ENCODE measurements around the gene FAM20A.

Gene FAM20A

GRCh38 chr17:68596411-68596945 lies 4.7 kb downstream of the FAM20A start:
- Histone ChIP-seq H3K36me3 (ENCODE audit: insufficient read depth, low read length) (no peaks in the 10 kb centered on the region), H3K4me2 (ENCODE audit: low read length) (no peak overlapping the region), H3K9me3 (replicated peaks; ENCODE audit: low read length) (no peaks in the 10 kb centered on the region), H3K27me3 (ENCODE audit: control insufficient read depth, insufficient read depth, low read length) (peaks cover 80% of the 10 kb centered on the region), H3K9ac (ENCODE audit: low read depth, low read length) (no peak overlapping the region), H3K4me3 (ENCODE audit: low read length) (no peak overlapping the region), H3K4me1 (ENCODE audit: control insufficient read depth, insufficient read depth, low read length) (peaks cover 10% of the 10 kb centered on the region)

- H3K9me3 ChIP-seq (replicated peaks; ENCODE audit: low read length): no peaks in the 10 kb centered on the region
- no peak overlapping the region for H3K4me3 ChIP-seq (ENCODE audit: low read length)
- H3K9ac ChIP-seq (ENCODE audit: low read depth, low read length): no peak overlapping the region
- H3K36me3 ChIP-seq (ENCODE audit: insufficient read depth, low read length): no peaks in the 10 kb centered on the region
- H3K4me1 ChIP-seq (ENCODE audit: control insufficient read depth, insufficient read depth, low read length): peaks cover 10% of the 10 kb centered on the region
- peaks cover 76% of the 10 kb centered on the region for H3K27me3 ChIP-seq (ENCODE audit: control insufficient read depth, insufficient read depth, low read length)
- H3K4me2 ChIP-seq (ENCODE audit: low read length): no peak overlapping the region
Observed at GRCh38 chr17:68595986-68596385, 5.2 kb downstream of the FAM20A start.

- Histone ChIP-seq H3K9ac (ENCODE audit: low read depth, low read length) (no peak overlapping the region), H3K4me3 (ENCODE audit: low read length) (no peak overlapping the region), H3K36me3 (ENCODE audit: insufficient read depth, low read length) (no peaks in the 10 kb centered on the region), H3K4me2 (ENCODE audit: low read length) (no peak overlapping the region), H3K9me3 (replicated peaks; ENCODE audit: low read length) (no peaks in the 10 kb centered on the region), H3K27me3 (ENCODE audit: control insufficient read depth, insufficient read depth, low read length) (peaks cover 71% of the 10 kb centered on the region), H3K4me1 (ENCODE audit: control insufficient read depth, insufficient read depth, low read length) (peaks cover 8% of the 10 kb centered on the region)
Observed at GRCh38 chr17:68595496-68595895, 5.7 kb downstream of the FAM20A start.

- H3K36me3 ChIP-seq (ENCODE audit: insufficient read depth, low read length): no peaks in the 10 kb centered on the region
- H3K4me1 ChIP-seq (ENCODE audit: control insufficient read depth, insufficient read depth, low read length): no peaks in the 10 kb centered on the region
- no peak overlapping the region for H3K4me3 ChIP-seq (ENCODE audit: low read length)
- no peak overlapping the region for H3K9ac ChIP-seq (ENCODE audit: low read depth, low read length)
- H3K9me3 ChIP-seq (replicated peaks; ENCODE audit: low read length): no peaks in the 10 kb centered on the region
- H3K27me3 ChIP-seq (ENCODE audit: control insufficient read depth, insufficient read depth, low read length): peaks cover 62% of the 10 kb centered on the region
- H3K4me2 ChIP-seq (ENCODE audit: low read length): no peak overlapping the region
Observed at GRCh38 chr17:68594552-68594951, 6.6 kb downstream of the FAM20A start.

- H3K4me2 ChIP-seq (ENCODE audit: low read length): no peak overlapping the region
- peaks cover 46% of the 10 kb centered on the region for H3K27me3 ChIP-seq (ENCODE audit: control insufficient read depth, insufficient read depth, low read length)
- no peak overlapping the region for H3K9ac ChIP-seq (ENCODE audit: low read depth, low read length)
- no peaks in the 10 kb centered on the region for H3K4me1 ChIP-seq (ENCODE audit: control insufficient read depth, insufficient read depth, low read length)
- no peaks in the 10 kb centered on the region for H3K9me3 ChIP-seq (replicated peaks; ENCODE audit: low read length)
- H3K4me3 ChIP-seq (ENCODE audit: low read length): no peak overlapping the region
- no peaks in the 10 kb centered on the region for H3K36me3 ChIP-seq (ENCODE audit: insufficient read depth, low read length)
Observed at GRCh38 chr17:68592682-68593641, 8.2 kb downstream of the FAM20A start.

GRCh38 chr17:68592009-68592408 lies 9.2 kb downstream of the FAM20A start:
- Histone ChIP-seq H3K9ac (ENCODE audit: low read depth, low read length) (no peak overlapping the region), H3K4me2 (ENCODE audit: low read length) (no peak overlapping the region), H3K9me3 (replicated peaks; ENCODE audit: low read length) (no peaks in the 10 kb centered on the region), H3K36me3 (ENCODE audit: insufficient read depth, low read length) (no peaks in the 10 kb centered on the region), H3K27me3 (ENCODE audit: control insufficient read depth, insufficient read depth, low read length) (peaks cover 44% of the 10 kb centered on the region), H3K4me1 (ENCODE audit: control insufficient read depth, insufficient read depth, low read length) (no peaks in the 10 kb centered on the region), H3K4me3 (ENCODE audit: low read length) (no peak overlapping the region)

GRCh38 chr17:68591583-68591982 lies 9.6 kb downstream of the FAM20A start:
- Histone ChIP-seq H3K36me3 (ENCODE audit: insufficient read depth, low read length) (no peaks in the 10 kb centered on the region), H3K4me3 (ENCODE audit: low read length) (no peak overlapping the region), H3K4me2 (ENCODE audit: low read length) (no peak overlapping the region), H3K27me3 (ENCODE audit: control insufficient read depth, insufficient read depth, low read length) (peaks cover 41% of the 10 kb centered on the region), H3K9ac (ENCODE audit: low read depth, low read length) (no peak overlapping the region), H3K4me1 (ENCODE audit: control insufficient read depth, insufficient read depth, low read length) (no peaks in the 10 kb centered on the region), H3K9me3 (replicated peaks; ENCODE audit: low read length) (no peaks in the 10 kb centered on the region)

GRCh38 chr17:68589086-68589485 lies 12.1 kb downstream of the FAM20A start:
- Histone ChIP-seq H3K36me3 (ENCODE audit: insufficient read depth, low read length) (no peaks in the 10 kb centered on the region), H3K4me1 (ENCODE audit: control insufficient read depth, insufficient read depth, low read length) (no peaks in the 10 kb centered on the region), H3K9me3 (replicated peaks; ENCODE audit: low read length) (no peaks in the 10 kb centered on the region), H3K4me2 (ENCODE audit: low read length) (no peak overlapping the region), H3K4me3 (ENCODE audit: low read length) (no peak overlapping the region), H3K27me3 (ENCODE audit: control insufficient read depth, insufficient read depth, low read length) (peaks cover 20% of the 10 kb centered on the region), H3K9ac (ENCODE audit: low read depth, low read length) (no peak overlapping the region)

- no peaks in the 10 kb centered on the region for H3K36me3 ChIP-seq (ENCODE audit: insufficient read depth, low read length)
- no peak overlapping the region for H3K9ac ChIP-seq (ENCODE audit: low read depth, low read length)
- H3K27me3 ChIP-seq (ENCODE audit: control insufficient read depth, insufficient read depth, low read length): peaks cover 14% of the 10 kb centered on the region
- no peak overlapping the region for H3K4me3 ChIP-seq (ENCODE audit: low read length)
- H3K4me2 ChIP-seq (ENCODE audit: low read length): no peak overlapping the region
- H3K4me1 ChIP-seq (ENCODE audit: control insufficient read depth, insufficient read depth, low read length): no peaks in the 10 kb centered on the region
- no peaks in the 10 kb centered on the region for H3K9me3 ChIP-seq (replicated peaks; ENCODE audit: low read length)
Observed at GRCh38 chr17:68588362-68588761, 12.8 kb downstream of the FAM20A start.

- H3K9ac ChIP-seq (ENCODE audit: low read depth, low read length): no peak overlapping the region
- no peak overlapping the region for H3K4me3 ChIP-seq (ENCODE audit: low read length)
- H3K36me3 ChIP-seq (ENCODE audit: insufficient read depth, low read length): no peaks in the 10 kb centered on the region
- H3K4me1 ChIP-seq (ENCODE audit: control insufficient read depth, insufficient read depth, low read length): no peaks in the 10 kb centered on the region
- H3K9me3 ChIP-seq (replicated peaks; ENCODE audit: low read length): no peaks in the 10 kb centered on the region
- H3K27me3 ChIP-seq (ENCODE audit: control insufficient read depth, insufficient read depth, low read length): peaks cover 9% of the 10 kb centered on the region
- no peak overlapping the region for H3K4me2 ChIP-seq (ENCODE audit: low read length)
Observed at GRCh38 chr17:68587847-68588246, 13.3 kb downstream of the FAM20A start.

GRCh38 chr17:68587026-68587425 lies 14.1 kb downstream of the FAM20A start:
- H3K27me3 ChIP-seq (ENCODE audit: control insufficient read depth, insufficient read depth, low read length): peaks cover 1% of the 10 kb centered on the region
- H3K9ac ChIP-seq (ENCODE audit: low read depth, low read length): no peak overlapping the region
- H3K9me3 ChIP-seq (replicated peaks; ENCODE audit: low read length): no peaks in the 10 kb centered on the region
- no peak overlapping the region for H3K4me3 ChIP-seq (ENCODE audit: low read length)
- no peaks in the 10 kb centered on the region for H3K4me1 ChIP-seq (ENCODE audit: control insufficient read depth, insufficient read depth, low read length)
- H3K4me2 ChIP-seq (ENCODE audit: low read length): no peak overlapping the region
- no peaks in the 10 kb centered on the region for H3K36me3 ChIP-seq (ENCODE audit: insufficient read depth, low read length)

GRCh38 chr17:68585643-68586042 lies 15.5 kb downstream of the FAM20A start:
- no peak overlapping the region for H3K9ac ChIP-seq (ENCODE audit: low read depth, low read length)
- no peaks in the 10 kb centered on the region for H3K36me3 ChIP-seq (ENCODE audit: insufficient read depth, low read length)
- no peak overlapping the region for H3K4me3 ChIP-seq (ENCODE audit: low read length)
- no peaks in the 10 kb centered on the region for H3K4me1 ChIP-seq (ENCODE audit: control insufficient read depth, insufficient read depth, low read length)
- H3K4me2 ChIP-seq (ENCODE audit: low read length): no peak overlapping the region
- no peaks in the 10 kb centered on the region for H3K9me3 ChIP-seq (replicated peaks; ENCODE audit: low read length)
- no peaks in the 10 kb centered on the region for H3K27me3 ChIP-seq (ENCODE audit: control insufficient read depth, insufficient read depth, low read length)
